GM18858 (cell line): ENCODE data around the gene ARL17B.
"Not testable (repeated sequence)": the region's sequence is repeated elsewhere in the genome, so short reads cannot be mapped to it uniquely, and the experiment has no call there.

Experiments
- ATAC-seq: cut with Tn5 transposase; IDR thresholded peaks from one replicate; pipeline ENCODE4 v1.9.1; 2021; ENCODE audit not compliant: unreplicated experiment

Gene ARL17B

GRCh38 chr17:46252804-46253203 lies 108.8 kb downstream of the ARL17B start:
- not testable (repeated sequence) for ATAC-seq

GRCh38 chr17:46249153-46249552 lies 112.4 kb downstream of the ARL17B start:
- ATAC-seq: not testable (repeated sequence)

GRCh38 chr17:46244949-46245768 lies 116.4 kb downstream of the ARL17B start:
- not testable (repeated sequence) for ATAC-seq

- ATAC-seq: not testable (repeated sequence)
These were observed 117.1 kb downstream of the ARL17B start for GRCh38 chr17:46244339-46244913.

- not testable (repeated sequence) for ATAC-seq
These were observed 117.6 kb downstream of the ARL17B start for GRCh38 chr17:46243928-46244327.

- ATAC-seq: not testable (repeated sequence)
These were observed 118.1 kb downstream of the ARL17B start for GRCh38 chr17:46243505-46243904.

GRCh38 chr17:46231359-46231758 lies 130.2 kb downstream of the ARL17B start:
- not testable (repeated sequence) for ATAC-seq

- peak; percentile 97 for ATAC-seq
These were observed 136.2 kb downstream of the ARL17B start for GRCh38 chr17:46225274-46225794.

- not testable (repeated sequence) for ATAC-seq
These were observed 136.7 kb downstream of the ARL17B start for GRCh38 chr17:46224864-46225263.
